Sciatic nerve (tissue), 2 donors: ENCODE measurements around the gene RGS6. TPM values are rescaled to one million over a fixed set of nuclear protein-coding genes. Genes with fewer than 3 reads are reported as not detected.
A peak's percentile ranks its signal among the peaks of the same experiment; 100 is the strongest.

Source experiments
- ATAC-seq: fragments of 200-7000 bp; cut with Tn5 transposase; one replicate; pipeline ENCODE4 v1.9.1; 2020; ENCODE audit warnings: mild to moderate bottlenecking, moderate library complexity
- DNase-seq: peaks from one replicate; pipeline ENCODE4 v3.0.0-alpha.2; 2020; ENCODE audit warnings: low spot score
- intact Hi-C: fragments of 100-400 bp; cut with DNase I; formaldehyde crosslinking; loops from one replicate; pipeline ENCODE4 v1.14.2; 2022
- total RNA-seq: library from RNA; stranded (reverse); fragmentation: NEBNext Ultra II Directional; extraction: Animal tissue kit (Norgen Biotek cat#: 25700); gene quantifications from one replicate; pipeline ENCODE4 v1.2.1, GENCODE V29; 2021
- donor health status: DM: no; HTN: no; CAD: no.
- donor health status: DM: no; HTN: no; CAD: no.

The RGS6 gene
- total RNA-seq, 1 donor from 2014 or later = 20.6 TPM

DNA sequence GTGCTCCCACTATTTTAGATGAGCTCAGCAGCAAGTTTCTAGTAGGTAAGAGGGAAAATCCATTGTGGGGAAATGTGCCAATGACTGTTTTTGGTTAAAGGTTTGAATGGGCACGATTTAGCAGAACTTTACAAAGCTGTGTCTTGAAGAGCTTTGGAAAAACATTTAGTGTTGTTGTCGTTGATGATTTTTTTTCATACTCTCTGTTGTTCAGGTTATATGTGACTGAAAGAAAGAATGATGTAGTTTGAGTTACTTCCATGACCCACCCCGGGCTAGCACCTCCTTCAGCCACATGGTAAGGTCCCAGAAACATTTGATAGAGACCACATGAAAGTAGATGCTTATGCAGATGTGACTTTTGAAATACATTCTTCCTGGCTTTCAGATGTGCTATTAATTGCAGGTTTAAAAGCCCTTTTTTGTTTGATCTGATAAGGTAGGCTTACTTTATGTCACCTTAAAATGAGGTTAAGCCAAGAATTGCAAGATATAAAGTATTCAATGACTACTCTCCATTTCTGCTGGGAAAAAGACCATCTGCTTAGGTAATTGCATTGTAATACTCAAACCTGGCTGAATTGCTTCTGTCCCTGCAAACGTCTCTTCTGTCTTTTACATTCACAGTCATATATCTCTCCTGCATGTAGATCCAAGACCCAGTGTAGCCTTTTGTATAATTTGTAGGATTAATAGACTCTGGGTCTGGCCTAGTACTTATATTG, 250.6 kb downstream of the RGS6 start:
- DNase-seq = no peak
- intact Hi-C loops = no loop called here
- ATAC-seq = no peak

DNA sequence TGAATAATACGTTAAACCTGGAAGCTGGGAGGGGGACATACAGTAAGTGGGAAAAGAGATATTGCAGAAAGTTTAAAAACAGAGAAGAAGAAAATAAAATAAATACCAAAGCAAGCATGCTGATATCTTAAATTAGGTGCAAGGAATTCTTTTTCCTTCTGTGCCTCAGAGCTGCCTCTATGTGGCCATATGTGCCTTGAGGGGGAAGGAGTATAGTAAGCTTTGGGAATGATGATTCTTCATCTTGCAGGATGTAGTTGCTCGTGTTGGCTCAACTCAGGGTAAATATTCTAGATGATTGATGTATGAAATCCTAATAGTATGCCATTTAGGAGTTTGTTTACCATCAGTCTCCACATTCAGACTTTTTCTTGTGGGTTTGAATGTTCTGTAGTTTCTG, 251.4 kb downstream of the RGS6 start:
- intact Hi-C loops = no loop called here

DNA sequence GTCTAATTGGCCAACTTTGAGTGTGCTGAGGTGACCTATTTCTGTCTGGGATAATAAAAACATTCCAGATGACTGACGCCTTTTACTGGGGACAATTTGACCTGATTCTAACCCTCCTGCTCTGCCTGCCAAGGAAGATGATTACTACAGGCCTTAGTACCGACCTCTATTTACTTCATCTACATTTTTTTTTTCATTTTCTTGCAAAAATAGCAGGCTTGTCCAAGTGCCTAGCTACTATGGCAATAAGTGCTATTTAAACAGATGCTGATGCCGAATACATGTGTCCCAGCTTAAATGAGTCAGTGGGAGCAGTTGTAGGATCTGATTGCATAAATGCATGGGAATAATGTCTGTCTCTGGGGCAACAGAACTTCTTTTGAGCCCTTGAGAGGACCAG, 254.3 kb downstream of the RGS6 start:
- intact Hi-C loops = no loop called here
- ATAC-seq = peak; percentile 97
- no peak for DNase-seq

More for the DNA sequence above, 251.4 kb downstream of the RGS6 start:
- ATAC-seq = no peak
- no peak for DNase-seq

DNA sequence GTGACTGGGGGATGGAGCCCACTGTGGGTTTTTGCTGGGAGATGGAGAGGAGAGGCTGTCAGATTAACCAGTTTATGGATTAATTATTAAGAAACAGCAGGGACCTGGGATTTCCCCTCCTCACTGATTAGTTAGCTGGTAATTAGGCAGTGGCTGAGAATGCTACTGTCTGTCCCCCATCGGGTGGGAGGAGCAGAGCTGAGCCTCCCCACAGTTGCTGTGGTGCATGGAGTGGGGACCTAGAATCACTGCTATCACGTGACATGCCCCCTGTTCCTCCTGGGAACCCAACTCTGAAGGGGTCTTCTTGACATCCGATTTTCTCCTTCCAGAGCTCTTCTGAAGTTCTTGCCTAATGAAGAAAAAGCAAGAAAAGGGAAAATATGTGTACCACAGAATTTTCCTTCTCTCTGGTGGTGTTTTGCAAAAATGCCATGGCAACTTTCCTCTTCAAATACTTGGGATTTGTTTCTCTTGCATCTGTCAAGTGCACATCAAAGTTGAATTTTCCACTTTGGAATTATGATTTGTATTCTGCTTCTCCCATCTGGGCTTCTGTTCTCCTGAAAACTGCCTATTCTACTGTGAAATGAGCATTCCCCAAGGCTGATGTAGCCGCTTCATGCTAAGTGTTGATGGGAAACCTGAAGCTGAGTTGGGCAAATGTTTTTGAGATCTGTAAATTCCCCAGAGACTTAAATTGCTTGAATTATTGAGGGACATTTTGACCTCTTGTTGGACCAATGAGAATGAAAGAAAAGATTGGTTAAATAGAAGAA, 264.2 kb downstream of the RGS6 start:
- DNase-seq = no peak
- intact Hi-C loops = no loop called here
- no peak for ATAC-seq

DNA sequence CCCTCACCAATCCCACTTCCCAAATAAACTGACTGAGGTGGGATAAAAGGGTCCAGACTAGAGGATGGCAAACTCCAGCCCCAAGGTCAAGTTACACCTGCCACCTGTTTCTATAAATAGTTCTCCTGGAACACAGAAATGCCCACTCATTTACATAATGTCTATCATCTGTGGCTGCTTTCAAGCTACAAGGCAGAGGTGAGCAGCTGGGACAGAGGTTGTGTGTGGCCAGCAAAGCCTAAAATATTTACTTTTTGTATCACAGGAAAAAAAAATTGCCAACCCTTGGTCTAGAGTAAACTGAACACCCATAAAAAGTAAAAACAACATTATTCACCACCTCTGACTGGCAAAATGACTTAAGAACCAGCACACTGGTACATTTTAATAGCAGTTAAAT, 269.4 kb downstream of the RGS6 start:
- ATAC-seq (no peak), DNase-seq (no peak)
- intact Hi-C loops = no loop called here

DNA sequence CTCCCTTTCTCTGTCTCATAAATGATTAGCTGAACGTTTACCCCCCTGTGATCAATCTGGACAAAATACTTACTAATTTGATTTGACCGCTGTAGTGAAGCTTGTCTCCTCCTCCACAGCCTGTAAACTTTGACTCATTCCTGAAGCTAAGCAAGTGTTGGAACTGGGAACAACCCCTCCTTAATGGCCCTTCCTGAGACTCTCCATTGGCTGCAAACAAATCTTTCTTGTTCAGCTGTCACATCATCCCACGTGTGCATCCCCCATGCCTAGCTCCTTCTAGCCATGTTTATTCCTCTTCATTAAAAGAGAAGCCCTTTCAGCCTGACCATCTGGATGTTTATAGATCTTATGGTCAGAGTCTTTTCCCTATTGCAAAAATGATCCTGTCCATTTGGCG, 281.2 kb downstream of the RGS6 start:
- ATAC-seq = no peak
- intact Hi-C loops = no loop called here
- no peak for DNase-seq

DNA sequence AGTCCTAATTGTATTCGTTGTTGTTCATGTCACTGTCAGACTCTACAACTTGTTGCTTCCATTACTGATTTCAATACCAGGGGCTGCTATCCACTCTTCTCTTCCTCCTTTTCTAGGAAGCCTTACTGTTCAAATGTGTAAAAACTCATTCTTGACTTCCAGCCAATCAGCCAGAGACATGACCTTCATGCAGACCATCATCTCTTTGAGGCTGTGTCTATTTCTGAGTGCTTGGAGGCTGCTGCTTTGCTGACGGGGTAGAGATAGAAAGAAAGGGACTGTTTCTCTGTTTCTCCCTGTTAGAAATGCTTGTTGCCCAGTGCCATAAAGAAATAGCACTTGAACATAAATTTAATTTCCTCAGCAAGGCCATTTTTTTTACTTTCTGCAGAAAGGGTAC, 282.9 kb downstream of the RGS6 start:
- ATAC-seq (no peak), DNase-seq (no peak)
- intact Hi-C loops = no loop called here

DNA sequence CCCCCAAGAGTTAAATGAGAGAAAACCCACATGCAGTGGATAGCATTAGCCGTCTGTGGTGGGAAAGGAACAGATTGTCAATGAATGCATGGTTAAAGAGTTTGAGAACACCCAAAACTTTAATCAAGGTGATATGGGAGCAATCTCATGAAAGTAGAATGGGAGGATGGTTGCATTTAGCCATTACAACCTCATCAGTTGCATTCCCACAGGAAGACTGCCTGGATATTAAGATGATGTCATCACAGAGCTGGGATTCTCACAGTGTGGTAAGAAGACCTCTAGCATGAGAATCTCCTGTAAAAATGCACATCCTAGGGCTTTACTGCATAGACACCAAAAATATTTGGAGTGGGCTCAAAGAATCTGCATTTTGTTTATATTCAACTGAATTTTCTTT, 284.9 kb downstream of the RGS6 start:
- no peak for ATAC-seq
- intact Hi-C loops = no loop called here
- no peak for DNase-seq

DNA sequence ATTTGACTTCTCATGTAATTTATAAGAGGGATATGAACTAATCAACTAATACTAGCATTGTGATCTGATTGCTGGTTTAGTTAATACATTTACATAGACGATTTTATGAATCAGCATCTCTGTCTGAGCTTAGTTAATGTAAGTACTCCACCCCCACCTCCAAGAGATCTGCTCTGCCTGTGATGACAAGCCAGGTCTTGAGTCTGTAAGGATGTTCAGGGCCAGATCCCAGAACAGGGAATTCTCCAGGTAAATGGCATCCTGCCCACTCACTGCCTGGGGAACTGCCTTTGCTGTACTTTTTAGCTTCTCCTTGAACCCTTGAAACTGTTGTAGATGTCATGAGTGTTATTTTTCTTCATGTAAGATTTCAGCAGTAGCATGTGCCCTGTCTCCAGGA, 289.8 kb downstream of the RGS6 start:
- intact Hi-C loops = no loop called here

DNA sequence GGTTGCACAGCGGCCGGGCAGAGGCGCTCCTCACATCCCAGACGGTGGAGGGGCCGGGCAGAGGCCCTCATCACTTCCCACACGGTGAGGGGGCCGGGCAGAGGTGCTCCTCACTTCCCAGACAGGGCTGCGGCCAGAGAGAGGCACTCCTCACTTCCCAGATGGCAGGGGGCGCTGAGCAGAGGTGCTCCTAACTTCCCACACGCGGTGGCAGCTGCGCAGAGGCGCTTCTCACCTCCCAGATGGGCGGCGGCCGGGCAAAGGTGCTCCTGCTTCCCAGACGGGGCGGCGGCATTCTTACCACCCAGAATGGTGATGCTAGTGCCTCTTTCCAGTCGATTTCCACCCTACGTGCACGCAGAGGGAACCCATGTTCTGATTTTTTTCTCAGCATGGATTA, 304.4 kb downstream of the RGS6 start:
- DNase-seq (no peak), ATAC-seq (no peak)
- intact Hi-C loops = no loop called here

More for the DNA sequence above, 289.8 kb downstream of the RGS6 start:
- ATAC-seq = no peak
- DNase-seq = no peak

DNA sequence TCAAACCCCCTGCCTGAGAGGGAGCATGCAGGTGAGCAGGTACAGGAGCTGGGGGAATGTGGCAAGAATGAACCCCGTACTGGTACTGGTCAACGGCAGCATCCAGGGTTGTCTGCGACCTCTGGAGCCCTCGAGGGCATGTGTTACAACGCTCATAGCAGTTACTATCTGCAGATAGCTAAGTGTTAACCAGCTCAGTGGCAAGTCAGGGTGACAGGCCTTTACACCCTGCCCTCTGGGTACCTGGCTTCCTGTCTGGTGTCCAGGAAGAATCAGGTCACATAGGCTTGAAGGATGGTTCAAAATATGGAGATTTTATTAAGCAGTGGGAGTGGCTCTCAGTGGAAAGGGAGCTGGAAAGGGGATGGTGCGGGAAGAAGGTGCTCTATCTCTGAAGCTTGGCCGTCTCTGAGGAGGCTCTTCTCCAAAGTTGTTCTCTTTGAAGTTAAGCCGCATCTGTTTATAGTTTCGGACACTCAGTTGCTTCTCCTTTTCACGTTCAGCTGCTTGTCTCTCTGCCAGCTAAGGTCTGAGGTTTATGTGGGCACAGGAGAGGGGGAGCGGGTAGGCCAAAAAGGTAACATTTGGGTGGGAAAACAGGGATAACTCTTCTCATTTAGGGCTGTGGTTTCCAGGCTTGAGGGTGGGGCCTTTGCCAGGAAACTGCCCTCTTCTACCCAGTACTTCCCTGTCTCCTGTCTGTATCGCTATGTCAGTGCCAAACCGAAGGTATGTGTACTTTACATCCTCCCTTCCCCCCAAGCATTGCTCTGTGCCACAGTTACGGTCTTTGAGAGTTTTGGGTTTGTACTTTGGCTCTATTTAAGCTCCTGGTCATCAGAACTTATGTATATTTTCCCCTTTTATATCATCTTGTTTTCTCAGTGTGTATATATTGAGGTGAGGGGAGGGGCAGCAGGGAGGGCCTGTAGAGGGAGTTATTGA, 305.8 kb downstream of the RGS6 start:
- intact Hi-C loops = no loop called here
- ATAC-seq = no peak
- no peak for DNase-seq

DNA sequence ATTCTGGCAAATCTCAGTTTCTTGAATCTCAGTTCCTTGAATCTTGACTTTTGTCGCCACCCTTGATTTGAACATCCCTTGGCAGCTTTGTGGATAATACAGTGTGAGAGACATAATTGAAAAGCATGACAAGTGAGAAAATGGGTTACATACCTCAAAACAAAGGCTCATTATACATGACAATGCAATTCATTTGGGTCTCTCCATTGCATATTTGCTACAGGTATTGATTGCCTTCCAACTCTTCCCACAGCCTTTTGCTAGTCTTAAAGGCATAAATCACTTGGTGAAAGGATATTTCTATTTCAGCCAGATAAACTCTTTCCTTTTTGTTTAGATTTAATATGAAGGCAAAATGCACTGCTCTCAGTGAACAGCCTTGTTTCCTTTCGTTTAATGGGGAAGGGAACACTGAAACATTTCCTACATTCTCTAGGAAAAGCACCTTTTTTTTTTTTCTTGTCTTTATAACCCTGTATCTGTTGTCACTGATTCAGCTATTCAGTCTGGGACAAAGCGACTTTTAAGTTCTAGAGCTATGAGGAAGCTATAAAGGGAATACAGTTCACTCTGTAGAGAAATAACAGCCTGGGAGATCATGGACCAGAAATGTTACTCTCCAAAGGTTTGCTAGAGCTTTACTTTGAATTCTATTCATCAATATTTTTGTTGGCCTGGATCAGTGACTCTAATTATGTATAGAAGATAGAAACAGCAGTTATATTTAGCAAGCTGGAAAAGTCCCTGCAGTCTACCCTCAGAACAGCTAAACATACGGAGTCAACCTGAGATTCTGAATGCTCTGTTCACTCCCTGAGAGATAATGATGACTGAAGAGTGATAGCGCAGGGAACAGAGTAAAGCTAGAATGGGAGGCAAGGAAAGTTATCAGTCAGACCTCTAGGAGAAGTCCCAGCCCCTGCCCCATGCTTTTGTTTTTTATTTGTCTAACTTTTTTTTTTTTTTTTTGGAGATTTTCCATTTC, 311.4 kb downstream of the RGS6 start:
- intact Hi-C loops = no loop called here
- ATAC-seq (no peak), DNase-seq (no peak)

DNA sequence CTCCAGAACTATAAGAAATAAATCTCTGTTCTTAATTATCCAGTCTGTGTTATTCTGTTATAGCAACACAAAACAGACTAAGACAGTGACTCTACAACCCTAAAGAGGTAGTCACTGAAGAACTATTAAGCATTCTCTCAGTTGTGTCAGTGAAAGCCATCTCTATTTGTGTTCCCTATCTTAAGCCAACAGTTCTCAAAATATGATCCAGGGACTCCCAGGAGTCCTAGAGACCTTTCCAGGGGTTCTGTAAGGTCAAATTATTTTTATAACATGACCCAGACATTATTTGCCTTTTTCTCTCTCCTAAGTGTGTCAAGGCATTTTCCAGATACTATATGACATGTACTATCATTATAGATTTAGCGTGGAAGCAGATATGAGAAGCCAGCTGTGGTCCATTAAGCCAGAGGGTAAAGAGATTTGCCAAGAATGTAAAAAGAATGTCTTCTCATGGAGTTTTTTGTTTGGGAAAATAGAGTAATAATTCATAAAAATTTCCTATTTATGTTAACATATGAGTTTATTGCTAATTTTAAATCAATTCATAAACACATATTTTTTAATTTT, 315.8 kb downstream of the RGS6 start:
- DNase-seq (no peak), ATAC-seq (no peak)
- intact Hi-C loops = no loop called here

DNA sequence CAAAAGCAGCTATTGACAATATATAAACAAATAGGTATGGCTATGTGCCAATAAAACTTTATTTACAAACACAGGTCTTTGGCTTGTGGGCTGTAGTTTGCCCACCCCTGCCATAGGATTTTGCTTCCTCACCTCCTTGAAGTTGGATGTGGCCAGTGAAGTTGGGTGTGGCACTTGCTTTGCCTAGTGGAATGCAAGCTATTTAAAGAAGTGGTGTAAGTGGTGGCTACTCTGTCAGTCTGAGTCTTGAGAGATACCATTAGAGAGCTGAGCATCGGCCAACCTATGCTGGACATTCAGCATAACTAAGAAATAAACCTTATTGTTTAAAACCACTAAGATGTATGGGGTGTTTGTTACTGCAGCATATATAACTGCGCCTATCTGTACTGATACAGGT, 321.3 kb downstream of the RGS6 start:
- DNase-seq (no peak), ATAC-seq (no peak)
- intact Hi-C loops = no loop called here

DNA sequence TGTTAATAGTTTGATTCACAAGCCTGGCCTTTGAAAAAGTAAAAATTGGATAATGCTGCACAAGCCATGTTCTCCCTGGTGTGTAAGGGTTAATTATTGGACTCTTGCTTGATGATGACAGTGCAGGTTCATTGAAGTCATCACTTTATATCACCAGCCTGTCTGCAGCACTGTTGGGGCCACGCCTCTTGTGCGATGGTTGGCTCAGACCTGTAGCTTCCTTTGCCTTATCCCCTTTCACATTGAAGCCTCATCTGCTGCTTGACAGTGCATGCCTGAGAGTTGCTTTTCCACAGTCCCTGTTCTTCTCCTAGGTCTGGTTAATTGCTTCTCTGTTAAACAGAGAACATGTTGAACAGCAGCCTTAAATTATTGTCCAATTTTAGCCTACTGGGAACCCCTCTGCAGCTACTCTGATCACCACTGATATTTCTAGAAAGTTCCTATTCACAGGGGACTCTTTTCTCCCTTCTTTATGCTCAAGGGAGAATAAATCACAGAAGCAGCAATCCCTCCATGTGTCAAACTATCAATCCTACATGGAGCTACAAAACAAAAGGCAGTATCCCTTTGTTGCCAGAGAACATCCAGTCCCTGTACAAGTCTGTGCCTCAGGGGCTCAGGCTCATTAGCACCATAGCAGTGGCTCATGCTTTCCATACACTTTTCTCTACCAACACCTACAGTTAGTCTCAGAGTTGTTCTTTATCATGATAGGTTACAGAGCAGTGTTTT, 322.1 kb downstream of the RGS6 start:
- ATAC-seq (peak; percentile 15), DNase-seq (no peak)
- intact Hi-C loops = no loop called here

DNA sequence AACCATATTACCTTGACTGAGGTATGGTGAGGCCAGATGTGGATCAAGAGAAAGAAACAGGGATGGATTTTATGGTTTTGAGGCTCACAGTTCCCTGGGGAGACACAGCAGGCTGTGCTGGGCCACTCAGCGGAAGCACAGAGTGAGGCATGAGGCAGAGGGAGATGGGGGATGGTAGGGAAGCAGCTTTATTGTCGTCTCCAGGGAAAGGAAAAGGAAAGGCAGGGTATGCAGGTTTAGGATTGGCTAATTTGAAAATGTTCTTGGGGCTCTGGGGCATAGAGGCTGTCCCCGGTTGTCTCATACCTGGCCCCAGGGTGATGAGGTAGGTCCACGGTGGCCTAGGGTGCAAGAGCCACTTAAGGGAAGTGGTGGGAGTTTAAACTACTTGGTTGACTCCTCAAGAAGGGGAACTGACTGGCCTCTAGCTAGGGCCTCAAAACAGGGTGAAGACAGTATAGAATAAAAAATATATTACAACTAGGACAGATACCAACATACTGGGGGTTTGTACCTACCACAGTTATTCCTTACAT, 322.8 kb downstream of the RGS6 start:
- DNase-seq (no peak), ATAC-seq (no peak)
- intact Hi-C loops = no loop called here

DNA sequence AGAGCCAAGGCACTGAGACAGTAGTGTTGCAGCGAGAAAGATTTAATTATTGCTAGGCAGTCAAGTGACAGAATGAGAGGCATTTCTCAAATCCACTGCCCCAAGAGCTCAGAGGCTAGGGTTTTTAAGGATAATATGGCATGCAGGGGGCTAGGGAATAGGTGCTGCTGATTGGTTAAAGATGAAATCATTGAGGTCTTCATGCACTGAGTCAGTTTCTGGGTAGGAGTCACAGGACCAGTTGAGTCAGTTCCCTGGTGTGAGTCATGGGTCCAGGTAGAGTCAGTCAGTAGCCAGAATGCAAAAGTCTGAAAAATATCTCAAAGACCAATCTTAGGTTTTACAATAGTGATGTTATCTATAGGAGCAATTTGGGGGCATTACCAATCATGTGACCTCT, 323.8 kb downstream of the RGS6 start:
- DNase-seq (no peak), ATAC-seq (no peak)
- intact Hi-C loops = no loop called here
